Measurements from ENCODE around the gene AGR3.

The AGR3 gene

GRCh38 chr7:16818732-16819131 lies 63.1 kb downstream of the AGR3 start:
- no peak overlapping the region for H3K4me3 ChIP-seq (ENCODE audit: low read depth, low read length)
- no peak overlapping the region for H3K9ac ChIP-seq (ENCODE audit: low read depth, low read length)
- H3K27me3 ChIP-seq (ENCODE audit: control insufficient read depth, insufficient read depth, low read length): no peaks in the 10 kb centered on the region
- no peaks in the 10 kb centered on the region for H3K36me3 ChIP-seq (ENCODE audit: control insufficient read depth, insufficient read depth, low read length)
- H3K9me3 ChIP-seq (ENCODE audit: control insufficient read depth, insufficient read depth, low read length): no peaks in the 10 kb centered on the region
- no peaks in the 10 kb centered on the region for H3K4me1 ChIP-seq (ENCODE audit: control insufficient read depth, insufficient read depth, low read length)

GRCh38 chr7:16817536-16817935 lies 64.2 kb downstream of the AGR3 start:
- Histone ChIP-seq H3K9me3 (ENCODE audit: control insufficient read depth, insufficient read depth, low read length) (no peaks in the 10 kb centered on the region), H3K27me3 (ENCODE audit: control insufficient read depth, insufficient read depth, low read length) (no peaks in the 10 kb centered on the region), H3K36me3 (ENCODE audit: control insufficient read depth, insufficient read depth, low read length) (no peaks in the 10 kb centered on the region), H3K9ac (ENCODE audit: low read depth, low read length) (no peak overlapping the region), H3K4me1 (ENCODE audit: control insufficient read depth, insufficient read depth, low read length) (no peaks in the 10 kb centered on the region), H3K4me3 (ENCODE audit: low read depth, low read length) (no peak overlapping the region)

DNA sequence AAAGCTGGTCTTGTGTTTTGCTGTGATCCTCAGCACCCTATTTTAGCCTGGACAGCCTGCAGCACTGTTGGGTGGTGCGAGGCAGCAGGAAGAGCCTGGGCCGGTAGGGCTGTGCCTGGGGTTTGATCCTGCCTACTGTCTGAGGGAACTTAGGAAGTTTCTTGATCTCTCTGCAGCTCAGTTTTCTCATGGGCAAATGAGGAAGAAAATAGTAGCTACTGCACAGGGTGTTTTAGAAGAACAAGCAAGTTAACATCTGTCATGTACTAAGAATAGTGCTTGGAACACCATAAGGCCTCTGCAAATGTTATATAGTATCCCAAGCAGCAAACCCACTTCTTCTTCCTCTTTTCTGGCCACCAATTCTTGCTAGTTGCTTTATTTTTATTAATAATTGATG lies 65.0 kb downstream of the AGR3 start:
- Histone ChIP-seq H3K36me3 (ENCODE audit: control insufficient read depth, insufficient read depth, low read length) (no peaks in the 10 kb centered on the region), H3K4me3 (ENCODE audit: low read depth, low read length) (no peak overlapping the region), H3K9ac (ENCODE audit: low read depth, low read length) (no peak overlapping the region), H3K9me3 (ENCODE audit: control insufficient read depth, insufficient read depth, low read length) (no peaks in the 10 kb centered on the region), H3K27me3 (ENCODE audit: control insufficient read depth, insufficient read depth, low read length) (no peaks in the 10 kb centered on the region), H3K4me1 (ENCODE audit: control insufficient read depth, insufficient read depth, low read length) (no peaks in the 10 kb centered on the region)

GRCh38 chr7:16815001-16815400 lies 66.8 kb downstream of the AGR3 start:
- no peaks in the 10 kb centered on the region for H3K9me3 ChIP-seq (ENCODE audit: control insufficient read depth, insufficient read depth, low read length)
- no peaks in the 10 kb centered on the region for H3K27me3 ChIP-seq (ENCODE audit: control insufficient read depth, insufficient read depth, low read length)
- no peaks in the 10 kb centered on the region for H3K4me1 ChIP-seq (ENCODE audit: control insufficient read depth, insufficient read depth, low read length)
- no peaks in the 10 kb centered on the region for H3K36me3 ChIP-seq (ENCODE audit: control insufficient read depth, insufficient read depth, low read length)
- H3K9ac ChIP-seq (ENCODE audit: low read depth, low read length): no peak overlapping the region
- H3K4me3 ChIP-seq (ENCODE audit: low read depth, low read length): no peak overlapping the region

GRCh38 chr7:16813232-16813616 lies 68.6 kb downstream of the AGR3 start:
- no peaks in the 10 kb centered on the region for H3K9me3 ChIP-seq (ENCODE audit: control insufficient read depth, insufficient read depth, low read length)
- H3K4me3 ChIP-seq (ENCODE audit: low read depth, low read length): no peak overlapping the region
- no peaks in the 10 kb centered on the region for H3K27me3 ChIP-seq (ENCODE audit: control insufficient read depth, insufficient read depth, low read length)
- no peaks in the 10 kb centered on the region for H3K4me1 ChIP-seq (ENCODE audit: control insufficient read depth, insufficient read depth, low read length)
- no peaks in the 10 kb centered on the region for H3K36me3 ChIP-seq (ENCODE audit: control insufficient read depth, insufficient read depth, low read length)
- H3K9ac ChIP-seq (ENCODE audit: low read depth, low read length): no peak overlapping the region

DNA sequence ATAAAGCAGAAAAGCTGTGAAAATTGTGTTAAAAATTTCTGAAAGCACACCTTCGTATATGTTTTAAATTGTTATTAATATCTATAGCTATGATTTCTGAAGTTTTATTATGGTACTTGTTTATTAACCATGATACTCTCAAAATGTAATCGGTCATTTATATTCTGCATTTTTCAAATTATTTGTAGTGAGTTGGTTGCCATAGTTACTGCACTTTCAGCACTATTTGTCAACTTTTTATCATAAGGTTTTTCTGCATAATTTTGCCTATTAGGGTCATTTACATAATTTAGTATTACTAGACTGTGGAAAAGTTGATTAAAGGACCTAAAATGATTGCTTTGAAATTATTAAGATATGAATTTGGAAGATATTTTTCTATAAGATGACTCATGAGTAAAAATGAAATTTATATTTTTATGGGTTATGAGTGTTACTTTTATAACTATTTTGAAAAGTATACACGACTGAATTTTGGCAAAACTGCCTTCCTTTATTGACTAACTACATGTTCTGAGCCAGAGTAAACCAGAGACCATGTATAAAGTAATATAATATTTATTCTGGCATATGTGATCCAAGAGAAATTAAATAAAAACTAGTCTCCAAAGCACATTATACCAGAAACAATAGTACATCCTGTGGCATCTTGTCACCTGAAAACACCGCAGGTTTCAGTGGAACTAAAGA lies 69.1 kb downstream of the AGR3 start:
- no peaks in the 10 kb centered on the region for H3K36me3 ChIP-seq (ENCODE audit: control insufficient read depth, insufficient read depth, low read length)
- H3K27me3 ChIP-seq (ENCODE audit: control insufficient read depth, insufficient read depth, low read length): no peaks in the 10 kb centered on the region
- no peak overlapping the region for H3K4me3 ChIP-seq (ENCODE audit: low read depth, low read length)
- H3K9ac ChIP-seq (ENCODE audit: low read depth, low read length): no peak overlapping the region
- no peaks in the 10 kb centered on the region for H3K4me1 ChIP-seq (ENCODE audit: control insufficient read depth, insufficient read depth, low read length)
- no peaks in the 10 kb centered on the region for H3K9me3 ChIP-seq (ENCODE audit: control insufficient read depth, insufficient read depth, low read length)

DNA sequence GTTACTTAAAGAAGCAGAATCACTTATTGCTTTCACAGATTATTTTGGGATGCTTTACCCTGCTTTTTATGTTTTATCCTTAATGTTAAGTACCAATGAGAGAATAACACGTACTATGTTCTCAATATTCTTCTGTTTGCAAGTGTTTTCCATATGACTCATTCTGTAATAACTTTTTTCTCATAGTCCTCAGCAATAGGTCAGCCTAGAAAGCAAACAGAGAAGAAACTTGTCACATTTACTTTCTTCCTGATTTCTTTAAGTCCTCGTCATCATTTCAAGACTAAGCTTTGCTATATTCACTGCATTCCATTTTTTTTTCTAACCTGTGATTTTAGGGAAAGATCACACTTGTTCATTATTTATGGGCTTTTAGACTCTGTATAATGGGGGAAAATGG lies 70.2 kb downstream of the AGR3 start:
- no peaks in the 10 kb centered on the region for H3K27me3 ChIP-seq (ENCODE audit: control insufficient read depth, insufficient read depth, low read length)
- H3K4me1 ChIP-seq (ENCODE audit: control insufficient read depth, insufficient read depth, low read length): no peaks in the 10 kb centered on the region
- no peaks in the 10 kb centered on the region for H3K9me3 ChIP-seq (ENCODE audit: control insufficient read depth, insufficient read depth, low read length)
- no peak overlapping the region for H3K4me3 ChIP-seq (ENCODE audit: low read depth, low read length)
- H3K36me3 ChIP-seq (ENCODE audit: control insufficient read depth, insufficient read depth, low read length): no peaks in the 10 kb centered on the region
- no peak overlapping the region for H3K9ac ChIP-seq (ENCODE audit: low read depth, low read length)

GRCh38 chr7:16810573-16810972 lies 71.2 kb downstream of the AGR3 start:
- Histone ChIP-seq H3K36me3 (ENCODE audit: control insufficient read depth, insufficient read depth, low read length) (no peaks in the 10 kb centered on the region), H3K9me3 (ENCODE audit: control insufficient read depth, insufficient read depth, low read length) (no peaks in the 10 kb centered on the region), H3K4me1 (ENCODE audit: control insufficient read depth, insufficient read depth, low read length) (no peaks in the 10 kb centered on the region), H3K4me3 (ENCODE audit: low read depth, low read length) (no peak overlapping the region), H3K27me3 (ENCODE audit: control insufficient read depth, insufficient read depth, low read length) (no peaks in the 10 kb centered on the region), H3K9ac (ENCODE audit: low read depth, low read length) (no peak overlapping the region)

- Histone ChIP-seq H3K4me1 (ENCODE audit: control insufficient read depth, insufficient read depth, low read length) (no peaks in the 10 kb centered on the region), H3K27me3 (ENCODE audit: control insufficient read depth, insufficient read depth, low read length) (no peaks in the 10 kb centered on the region), H3K36me3 (ENCODE audit: control insufficient read depth, insufficient read depth, low read length) (no peaks in the 10 kb centered on the region), H3K9ac (ENCODE audit: low read depth, low read length) (no peak overlapping the region), H3K4me3 (ENCODE audit: low read depth, low read length) (no peak overlapping the region), H3K9me3 (ENCODE audit: control insufficient read depth, insufficient read depth, low read length) (no peaks in the 10 kb centered on the region)
Observed at GRCh38 chr7:16810112-16810511, 71.7 kb downstream of the AGR3 start.

Data from iPS-15b (cell line).